HG03432 (cell line): Measurements from ENCODE around the gene ADGRB3.

Source experiments
- ATAC-seq: cut with Tn5 transposase; IDR thresholded peaks from one replicate; pipeline ENCODE4 v1.9.1; 2021; ENCODE audit warnings: mild to moderate bottlenecking, moderate library complexity; ENCODE audit not compliant: unreplicated experiment

ADGRB3 gene

GRCh38 chr6:69018906-69019305, 383.8 kb downstream of the ADGRB3 start:
- no peak for ATAC-seq

GRCh38 chr6:69019832-69020231, 384.8 kb downstream of the ADGRB3 start:
- ATAC-seq: no peak

- no peak for ATAC-seq
These were observed 387.9 kb downstream of the ADGRB3 start for GRCh38 chr6:69022993-69023392.

GRCh38 chr6:69026243-69026642, 391.2 kb downstream of the ADGRB3 start:
- no peak for ATAC-seq

- ATAC-seq: no peak
These were observed 391.6 kb downstream of the ADGRB3 start for GRCh38 chr6:69026715-69027114.

- ATAC-seq: no peak
These were observed 392.8 kb downstream of the ADGRB3 start for GRCh38 chr6:69027861-69028260.

GRCh38 chr6:69038841-69039240, 403.8 kb downstream of the ADGRB3 start:
- no peak for ATAC-seq

GRCh38 chr6:69042297-69042696, 407.2 kb downstream of the ADGRB3 start:
- no peak for ATAC-seq

GRCh38 chr6:69044534-69044933, 409.5 kb downstream of the ADGRB3 start:
- ATAC-seq: no peak

GRCh38 chr6:69059413-69059812, 424.3 kb downstream of the ADGRB3 start:
- no peak for ATAC-seq

- ATAC-seq: no peak
These were observed 426.0 kb downstream of the ADGRB3 start for GRCh38 chr6:69061066-69061465.

GRCh38 chr6:69063401-69063800, 428.3 kb downstream of the ADGRB3 start:
- ATAC-seq: no peak

- no peak for ATAC-seq
These were observed 429.1 kb downstream of the ADGRB3 start for GRCh38 chr6:69064226-69064625.

- ATAC-seq: no peak
These were observed 434.8 kb downstream of the ADGRB3 start for GRCh38 chr6:69069881-69070280.

GRCh38 chr6:69072796-69073195, 437.7 kb downstream of the ADGRB3 start:
- no peak for ATAC-seq

- ATAC-seq: no peak
These were observed 449.8 kb downstream of the ADGRB3 start for GRCh38 chr6:69084746-69085335.

- ATAC-seq: no peak
These were observed 451.6 kb downstream of the ADGRB3 start for GRCh38 chr6:69086689-69087088.

GRCh38 chr6:69089539-69089938, 454.5 kb downstream of the ADGRB3 start:
- no peak for ATAC-seq

GRCh38 chr6:69090132-69090531, 455.1 kb downstream of the ADGRB3 start:
- no peak for ATAC-seq

GRCh38 chr6:69096681-69097080, 461.6 kb downstream of the ADGRB3 start:
- no peak for ATAC-seq

GRCh38 chr6:69097948-69098347, 462.9 kb downstream of the ADGRB3 start:
- no peak for ATAC-seq

- no peak for ATAC-seq
These were observed 463.8 kb downstream of the ADGRB3 start for GRCh38 chr6:69098910-69099309.

- no peak for ATAC-seq
These were observed 465.7 kb downstream of the ADGRB3 start for GRCh38 chr6:69100772-69101171.
